GM19035 (cell line): Measurements from ENCODE around the gene RAMAC.
"Not testable (repeated sequence)": the region's sequence is repeated elsewhere in the genome, so short reads cannot be mapped to it uniquely, and the experiment has no call there.

Source experiments
- ATAC-seq: cut with Tn5 transposase; IDR thresholded peaks from one replicate; pipeline ENCODE4 v1.9.1; 2021; ENCODE audit not compliant: unreplicated experiment

RAMAC gene

DNA sequence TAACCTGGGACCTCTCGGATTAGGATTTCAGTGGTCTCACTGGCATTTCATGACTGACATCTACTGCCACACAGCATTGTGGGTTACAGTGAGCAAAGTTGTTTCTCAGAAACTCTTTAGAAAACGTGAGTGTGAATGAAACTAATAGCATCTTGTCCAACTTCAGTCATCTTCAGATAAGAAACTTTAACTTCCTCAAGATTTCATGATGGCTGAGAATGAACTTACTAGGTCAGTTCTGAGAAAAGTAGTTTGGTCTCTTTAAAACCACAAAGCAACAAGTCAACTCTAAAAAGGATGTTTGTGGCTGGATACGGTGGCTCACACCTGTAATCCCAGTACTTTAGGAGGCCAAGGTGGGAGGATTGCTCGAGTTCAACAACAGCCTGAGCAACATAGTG, 19.3 kb upstream of the RAMAC start:
- peak; percentile 87 for ATAC-seq

- ATAC-seq, result no peak
These were observed 17.9 kb upstream of the RAMAC start for GRCh38 chr15:82968066-82968465.

- ATAC-seq, result no peak
These were observed 16.7 kb upstream of the RAMAC start for GRCh38 chr15:82969353-82969752.

- ATAC-seq, result no peak
These were observed 15.8 kb upstream of the RAMAC start for GRCh38 chr15:82970078-82970686.

- no peak for ATAC-seq
These were observed 15.3 kb upstream of the RAMAC start for GRCh38 chr15:82970696-82971095.

DNA sequence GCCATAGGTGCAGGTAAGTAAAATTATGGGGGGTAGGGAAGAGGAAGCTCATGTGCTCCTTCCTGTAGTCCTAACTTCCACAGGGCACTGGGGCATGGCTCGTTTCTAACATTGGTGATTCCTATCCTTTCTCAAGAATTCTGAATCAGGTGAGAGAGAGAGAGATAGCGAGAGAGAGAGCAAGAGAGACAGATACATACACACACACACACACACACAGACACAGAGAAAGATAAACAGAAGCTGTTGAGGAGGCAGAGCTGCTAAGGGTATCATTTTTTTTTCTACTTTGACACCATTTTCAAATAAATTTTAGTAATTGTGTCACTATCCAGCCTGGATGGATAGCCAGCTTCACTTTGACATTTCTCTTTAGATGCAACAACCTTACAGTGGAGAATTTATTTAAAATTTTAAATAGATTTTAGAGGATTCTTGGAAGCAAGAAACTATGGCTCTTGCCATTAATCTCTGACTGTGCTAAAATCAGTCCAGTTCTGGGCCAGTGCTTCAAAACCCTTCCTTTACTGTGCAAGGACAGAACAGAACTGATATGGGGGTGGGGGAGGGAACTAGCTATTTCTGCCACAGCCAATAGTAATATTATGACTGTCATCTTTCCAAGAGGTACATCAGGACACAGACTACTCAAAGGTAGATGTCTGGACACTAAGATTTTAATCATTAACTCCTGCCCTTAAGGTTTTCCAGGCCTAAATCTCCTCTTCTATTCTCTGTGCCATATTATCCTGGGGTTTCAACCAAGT, 14.6 kb upstream of the RAMAC start:
- no peak for ATAC-seq

GRCh38 chr15:82972990-82973389, 13.0 kb upstream of the RAMAC start:
- no peak for ATAC-seq

DNA sequence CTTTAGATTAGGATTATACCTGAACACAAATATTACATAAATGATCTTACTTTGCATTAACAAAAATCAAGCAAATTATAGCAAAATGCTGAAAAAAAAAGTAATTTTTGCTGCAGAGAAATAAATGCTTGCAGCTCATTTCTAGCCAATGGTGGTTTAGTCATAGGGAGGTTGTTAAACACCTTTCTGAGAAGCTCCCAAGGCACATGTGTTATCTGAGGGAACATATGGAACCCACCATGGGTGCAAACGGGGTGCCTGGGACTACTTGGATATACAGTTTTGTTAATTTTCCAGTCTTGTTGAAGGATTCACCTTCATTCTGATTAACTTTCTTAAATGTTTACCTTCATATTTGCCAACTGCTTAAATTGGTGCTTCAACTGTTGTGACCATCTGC, 8.9 kb upstream of the RAMAC start:
- no peak for ATAC-seq

DNA sequence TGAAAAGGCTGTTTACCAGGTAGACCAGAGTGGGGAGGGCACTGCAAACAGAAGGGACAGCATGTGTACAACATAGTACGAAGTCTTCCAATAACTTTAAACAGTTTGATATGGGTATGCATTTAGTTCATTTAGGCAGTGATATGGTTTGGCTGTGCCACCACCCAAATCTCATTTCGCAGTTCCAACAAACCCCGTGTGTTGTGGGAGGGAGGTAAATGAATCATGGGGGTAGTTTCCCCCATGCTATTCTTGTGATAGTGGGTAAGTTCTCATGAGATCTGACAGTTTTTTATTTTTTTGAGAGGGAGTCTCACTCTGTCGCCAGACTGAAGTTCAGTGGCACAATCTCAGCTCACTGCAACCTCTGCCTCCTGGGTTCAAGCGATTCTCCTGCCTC, 7.6 kb upstream of the RAMAC start:
- ATAC-seq, result no peak

DNA sequence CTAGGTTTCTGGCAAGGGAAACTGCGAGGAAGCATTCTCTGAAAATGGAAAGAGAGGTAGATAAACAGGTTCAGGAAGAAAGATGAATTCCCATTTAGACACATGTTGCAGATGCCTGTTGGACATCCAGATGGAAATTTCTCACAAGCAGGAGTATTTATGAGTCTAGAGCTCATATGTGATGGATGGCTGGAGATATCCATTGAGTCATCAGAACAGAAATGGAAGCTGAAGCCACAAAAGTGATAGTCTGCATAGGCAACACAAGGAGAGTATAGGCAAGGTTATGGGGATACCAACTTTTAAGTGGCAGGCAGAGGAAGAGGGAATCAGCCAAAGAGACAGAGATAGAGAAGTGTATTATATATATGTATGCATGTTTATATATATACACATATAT, 6.3 kb upstream of the RAMAC start:
- ATAC-seq, result no peak

DNA sequence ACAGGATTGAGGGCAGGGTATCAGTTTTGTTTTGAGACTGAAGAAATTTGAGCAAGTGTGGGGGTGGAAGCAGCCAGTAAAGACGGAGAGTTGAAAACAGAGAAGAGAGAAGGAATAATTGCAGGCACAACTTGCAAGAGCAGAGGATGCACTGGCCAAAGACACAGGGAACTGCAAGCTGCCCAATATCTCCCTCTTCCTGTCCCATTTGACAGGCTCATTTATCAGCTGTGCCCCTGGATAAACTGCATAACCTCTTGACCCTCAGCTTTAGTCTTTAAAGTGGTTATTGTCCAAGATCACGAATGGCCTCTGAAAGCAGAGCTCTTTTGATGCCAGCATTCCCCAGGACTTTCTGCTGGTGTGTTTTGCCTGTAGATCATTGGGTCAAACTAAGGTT, 5.0 kb upstream of the RAMAC start:
- no peak for ATAC-seq

DNA sequence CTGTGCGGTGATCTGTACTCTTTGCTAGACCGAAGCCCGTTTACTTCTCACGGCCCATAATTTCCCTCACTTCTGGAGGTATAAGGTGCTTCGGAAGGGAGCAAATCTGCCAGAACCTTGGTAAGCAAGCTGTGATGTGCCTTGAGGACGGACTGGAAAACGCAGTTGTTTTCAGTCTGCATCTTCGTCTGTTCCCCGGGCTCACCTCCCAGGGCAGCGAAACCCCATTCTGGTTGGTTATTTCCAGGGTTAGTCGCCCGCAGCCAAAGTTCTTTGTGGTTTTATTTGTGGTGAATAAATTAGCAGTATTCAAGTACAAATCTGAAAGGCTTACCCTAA, 401 bp downstream of the RAMAC start:
- peak; percentile 43 for ATAC-seq

- ATAC-seq, result no peak
These were observed 6.5 kb downstream of the RAMAC start for GRCh38 chr15:82992436-82992998.

GRCh38 chr15:82993144-82993543, 7.1 kb downstream of the RAMAC start:
- no peak for ATAC-seq

GRCh38 chr15:82995076-82995475, 9.1 kb downstream of the RAMAC start:
- no peak for ATAC-seq

GRCh38 chr15:82995938-82996337, 9.9 kb downstream of the RAMAC start:
- no peak for ATAC-seq

GRCh38 chr15:82999426-82999825, 13.4 kb downstream of the RAMAC start:
- ATAC-seq, result no peak

DNA sequence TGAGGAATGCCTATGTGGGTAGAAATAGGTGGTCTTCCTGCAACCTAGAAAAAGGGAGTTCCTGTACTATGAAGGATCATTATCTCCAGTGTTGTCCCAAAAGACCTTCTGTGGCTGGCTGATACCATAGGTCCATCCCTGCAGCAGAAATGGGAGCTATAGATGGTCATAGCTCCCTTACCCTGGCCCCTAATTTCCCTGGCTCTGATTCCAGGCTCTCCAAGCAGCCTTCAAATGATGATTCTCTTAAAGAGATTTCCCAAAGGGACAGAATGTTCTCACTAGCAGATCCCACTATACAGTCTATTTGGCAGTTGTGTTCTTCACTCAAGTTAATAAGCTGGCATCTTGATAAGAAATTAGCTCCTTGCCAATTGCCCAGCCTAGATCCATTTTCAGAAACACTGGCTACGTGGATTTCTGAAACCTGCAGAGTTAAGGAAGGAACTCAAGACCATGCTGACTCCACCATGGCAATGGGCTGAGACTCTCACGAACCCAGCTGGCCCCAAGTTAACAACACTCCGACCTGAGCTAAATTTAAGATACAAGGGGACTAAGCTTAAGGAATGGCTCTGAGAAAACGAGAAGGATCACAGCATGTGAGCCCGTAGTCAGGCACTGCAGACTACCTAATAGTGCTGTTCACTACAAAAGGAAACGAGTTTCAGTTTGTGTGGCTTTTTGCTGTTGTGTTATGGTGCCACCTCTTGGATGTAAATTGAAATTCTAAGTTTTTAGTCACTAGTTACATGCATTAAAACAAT, 14.1 kb downstream of the RAMAC start:
- peak; percentile 79 for ATAC-seq

DNA sequence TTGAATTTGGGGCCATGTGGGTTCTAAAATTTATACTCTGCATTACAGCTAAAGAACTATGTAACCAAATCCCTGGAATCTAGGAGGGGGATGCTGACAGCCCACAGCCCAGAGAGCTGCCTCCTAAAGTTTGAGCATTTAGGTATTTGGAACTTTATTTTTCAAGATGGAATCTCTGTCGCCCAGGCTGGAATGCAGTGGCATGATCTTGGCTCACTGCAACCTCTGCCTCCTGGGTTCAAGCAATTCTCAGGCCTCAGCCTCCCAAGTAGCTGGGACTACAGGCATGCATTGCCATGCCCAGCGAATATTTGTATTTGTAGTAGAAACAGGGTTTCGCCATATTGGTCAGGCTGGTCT, 14.6 kb downstream of the RAMAC start:
- ATAC-seq, result not testable (repeated sequence)

DNA sequence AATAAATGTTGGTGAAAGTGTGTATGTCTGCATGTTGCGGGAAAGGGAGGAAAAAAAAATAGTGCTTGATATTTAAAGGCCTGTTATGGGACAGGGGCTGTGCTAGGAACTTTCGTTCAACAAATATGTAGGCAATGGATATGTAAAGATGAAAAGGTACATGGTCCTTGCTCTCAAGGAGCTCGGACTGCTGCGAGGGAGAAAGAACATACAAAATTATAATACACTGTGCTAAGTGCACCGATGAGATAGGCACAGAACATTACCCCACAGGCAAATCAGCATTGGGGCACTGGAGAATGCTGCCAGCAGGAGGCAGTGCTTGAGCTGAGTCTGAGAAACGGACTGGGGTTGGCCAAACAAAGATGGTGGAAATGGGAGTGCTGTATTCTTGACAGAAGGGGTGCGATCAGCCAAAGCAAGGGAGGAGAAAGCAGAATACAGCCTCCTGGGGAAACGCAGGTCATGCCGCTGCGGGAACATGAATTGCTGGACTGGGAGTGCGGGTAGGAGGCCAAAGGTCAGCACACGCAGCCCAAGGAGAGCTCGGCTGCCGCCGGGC, 24.8 kb downstream of the RAMAC start:
- peak; percentile 56 for ATAC-seq

GRCh38 chr15:83011271-83012075, 25.5 kb downstream of the RAMAC start, which contains the start of gene C15orf40:
Gene C15orf40, minus strand, starts transcription at chr15:83011639. Its CDS starts 32 bp downstream, at chr15:83011607.
- peak; percentile 87 for ATAC-seq
